ENCODE measurements around the gene KLF1.

Gene KLF1

GRCh38 chr19:12843328-12843727 lies 43.7 kb downstream of the KLF1 start:
- no peak for TF ChIP-seq POLR2A (IDR thresholded peaks at IDR 0.05; ENCODE audit: extremely low read depth, insufficient read length)
- TF ChIP-seq MYC (IDR thresholded peaks at IDR 0.05; ENCODE audit: low read depth, low read length): no peak
- TF ChIP-seq MAX (IDR thresholded peaks at IDR 0.05; ENCODE audit: low read depth, low read length): no peak
- no peak for TF ChIP-seq CTCF (IDR thresholded peaks at IDR 0.05; ENCODE audit: low read depth, low read length)
- no peak overlapping the region for H3K4me3 ChIP-seq (ENCODE audit: low read depth, low read length)
- no peak for DNase-seq (ENCODE audit: low read depth)

GRCh38 chr19:12842511-12842910 lies 44.5 kb downstream of the KLF1 start:
- TF ChIP-seq MAX (IDR thresholded peaks at IDR 0.05; ENCODE audit: low read depth, low read length) (no peak), CTCF (IDR thresholded peaks at IDR 0.05; ENCODE audit: low read depth, low read length) (no peak), MYC (IDR thresholded peaks at IDR 0.05; ENCODE audit: low read depth, low read length) (no peak), POLR2A (IDR thresholded peaks at IDR 0.05; ENCODE audit: extremely low read depth, insufficient read length) (no peak)
- no peak for DNase-seq (ENCODE audit: low read depth)
- no peak overlapping the region for H3K4me3 ChIP-seq (ENCODE audit: low read depth, low read length)

GRCh38 chr19:12841094-12841493 lies 45.9 kb downstream of the KLF1 start:
- no peak for DNase-seq (ENCODE audit: low read depth)
- H3K4me3 ChIP-seq (ENCODE audit: low read depth, low read length): no peak overlapping the region
- TF ChIP-seq MAX (IDR thresholded peaks at IDR 0.05; ENCODE audit: low read depth, low read length) (no peak), MYC (IDR thresholded peaks at IDR 0.05; ENCODE audit: low read depth, low read length) (no peak), POLR2A (IDR thresholded peaks at IDR 0.05; ENCODE audit: extremely low read depth, insufficient read length) (no peak), CTCF (IDR thresholded peaks at IDR 0.05; ENCODE audit: low read depth, low read length) (no peak)

GRCh38 chr19:12840091-12841079 lies 46.6 kb downstream of the KLF1 start:
- DNase-seq (ENCODE audit: low read depth): peak; percentile 49
- TF ChIP-seq MYC (IDR thresholded peaks at IDR 0.05; ENCODE audit: low read depth, low read length): no peak
- no peak for TF ChIP-seq POLR2A (IDR thresholded peaks at IDR 0.05; ENCODE audit: extremely low read depth, insufficient read length)
- TF ChIP-seq MAX (IDR thresholded peaks at IDR 0.05; ENCODE audit: low read depth, low read length): no peak
- no peak for TF ChIP-seq CTCF (IDR thresholded peaks at IDR 0.05; ENCODE audit: low read depth, low read length)
- H3K4me3 ChIP-seq (ENCODE audit: low read depth, low read length): no peak overlapping the region

DNA sequence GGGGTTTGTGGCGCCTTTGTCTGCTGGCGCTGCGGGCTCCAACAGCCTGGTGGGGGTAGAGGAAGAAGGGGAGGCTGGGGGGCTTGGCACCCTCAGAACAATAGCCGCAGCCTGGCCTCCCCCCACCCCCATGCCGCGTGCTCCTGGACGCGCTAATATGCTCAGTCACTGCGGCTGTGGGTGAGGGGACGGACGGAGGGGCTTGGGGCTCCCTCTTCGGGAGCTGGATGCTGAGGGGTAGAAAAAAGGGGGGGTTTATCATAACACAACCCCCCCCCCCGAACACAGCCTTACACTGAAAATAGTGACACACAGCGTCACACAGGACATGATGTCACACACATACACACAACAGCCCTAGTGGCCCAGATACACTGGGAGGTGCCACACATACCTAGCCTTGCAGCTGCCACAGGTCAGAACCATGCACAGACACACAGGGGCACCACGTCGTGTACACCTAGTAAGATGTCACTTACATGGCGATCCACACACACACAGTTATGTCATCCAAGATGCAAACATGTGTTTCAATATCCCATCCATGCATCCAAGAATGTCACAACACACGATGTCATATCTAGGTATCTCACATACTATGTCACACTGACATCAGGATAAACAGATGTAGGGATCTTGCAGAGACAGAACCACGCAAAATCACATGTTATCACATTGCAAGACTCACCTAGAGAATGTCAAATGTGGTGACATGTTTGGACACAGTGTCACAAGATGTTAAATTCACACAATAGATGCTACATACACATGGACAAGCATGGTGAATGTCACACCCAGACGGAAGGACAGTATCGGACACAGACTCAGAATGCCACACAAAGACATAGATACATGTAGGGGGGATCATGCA lies 47.9 kb downstream of the KLF1 start:
- no peak overlapping the region for H3K4me3 ChIP-seq (ENCODE audit: low read depth, low read length)
- TF ChIP-seq MYC (IDR thresholded peaks at IDR 0.05; ENCODE audit: low read depth, low read length) (no peak), MAX (IDR thresholded peaks at IDR 0.05; ENCODE audit: low read depth, low read length) (no peak), POLR2A (IDR thresholded peaks at IDR 0.05; ENCODE audit: extremely low read depth, insufficient read length) (no peak), CTCF (IDR thresholded peaks at IDR 0.05; ENCODE audit: low read depth, low read length) (no peak)
- DNase-seq (ENCODE audit: low read depth): no peak
